Heart left ventricle (tissue), 13 donors: ENCODE measurements around the gene ITSN1.

Source experiments
- POLR2A ChIP-seq, 2 donors: fragments of 450-650 bp; IDR thresholded peaks; one replicate each; pipeline ENCODE4 v1.6.1; 2017; ENCODE audit warnings: antibody characterized with exemption in 2 of 2, mild to moderate bottlenecking in 2 of 2, moderate library complexity in 2 of 2
- TF ChIP-seq, protein P1 (sequence below), 12 donors: fragments of 200-600 bp; sonication (generic) in 4 of 12; IDR thresholded peaks; one replicate each; pipeline versions ENCODE4 v1.5.0 to v1.8.0; 2018 to 2022; ENCODE audit warnings: antibody characterized with exemption in 12 of 12, mild to moderate bottlenecking in 5 of 12
- donor health status: ischemic (EF 13 %, LVEDD 7.1; RV severe dilation, severe dysfunction).
- donor health status: DM: no; HTN: yes; CAD: no.
- donor health status: DM: no; HTN: no; CAD: no.
- donor health status: ischemic (EF 25% LVEDD 6.9; RV normal size, moderate dysfunction).
- donor health status: ischemic (EF 25% LVEDD 5.7; RV mildly dilated, moderate dysfunction).
- donor health status: ischemic (EF 35%, LVEDD 5.7; RV mildly dilated, moderate dysfunction).
- donor health status: nonischemic (EF 11% LVEDD 7.7; RV severe dilation, severe dysfunction).
- donor health status: DM: yes; HTN: yes; CAD: no.
- donor health status: PGD.
- donor health status: ischemic (EF 29% LVEDD 5.4; RV normal size, mild dysfunction).
- donor health status: nonischemic (EF 23%, LVEDD 6.1; RV moderate dilation, normal function).

GRCh38 chr21:33698087-33698860, 56.0 kb downstream of the ITSN1 start:
- TF ChIP-seq, protein P1, sequence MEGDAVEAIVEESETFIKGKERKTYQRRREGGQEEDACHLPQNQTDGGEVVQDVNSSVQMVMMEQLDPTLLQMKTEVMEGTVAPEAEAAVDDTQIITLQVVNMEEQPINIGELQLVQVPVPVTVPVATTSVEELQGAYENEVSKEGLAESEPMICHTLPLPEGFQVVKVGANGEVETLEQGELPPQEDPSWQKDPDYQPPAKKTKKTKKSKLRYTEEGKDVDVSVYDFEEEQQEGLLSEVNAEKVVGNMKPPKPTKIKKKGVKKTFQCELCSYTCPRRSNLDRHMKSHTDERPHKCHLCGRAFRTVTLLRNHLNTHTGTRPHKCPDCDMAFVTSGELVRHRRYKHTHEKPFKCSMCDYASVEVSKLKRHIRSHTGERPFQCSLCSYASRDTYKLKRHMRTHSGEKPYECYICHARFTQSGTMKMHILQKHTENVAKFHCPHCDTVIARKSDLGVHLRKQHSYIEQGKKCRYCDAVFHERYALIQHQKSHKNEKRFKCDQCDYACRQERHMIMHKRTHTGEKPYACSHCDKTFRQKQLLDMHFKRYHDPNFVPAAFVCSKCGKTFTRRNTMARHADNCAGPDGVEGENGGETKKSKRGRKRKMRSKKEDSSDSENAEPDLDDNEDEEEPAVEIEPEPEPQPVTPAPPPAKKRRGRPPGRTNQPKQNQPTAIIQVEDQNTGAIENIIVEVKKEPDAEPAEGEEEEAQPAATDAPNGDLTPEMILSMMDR (IDR thresholded peaks at IDR 0.05): no peak
- no peak for TF ChIP-seq POLR2A (IDR thresholded peaks at IDR 0.05)
